ENCODE data around the gene DAAM2. TPM values are rescaled to one million over a fixed set of nuclear protein-coding genes. Genes with fewer than 3 reads are reported as not detected.

The DAAM2 gene
- total and polyA plus RNA-seq, 2 donors: 1.1 to 4.2 TPM

- Histone ChIP-seq H3K9me3 (ENCODE audit: control insufficient read depth in 2 of 2, insufficient read depth in 1 of 2, low read length in 1 of 2) (peaks cover 0 to 1% of the 10 kb centered on the region in 2 donors), H3K4me3 (ENCODE audit: low read length in 2 of 2) (peak within 1 kb of the TSS; percentile 43 to 66), H3K36me3 (ENCODE audit: control insufficient read depth in 2 of 2, insufficient read depth in 2 of 2, low read length in 1 of 2) (no peaks in the 10 kb centered on the region), H3K27me3 (ENCODE audit: control insufficient read depth in 2 of 2, insufficient read depth in 1 of 2, low read length in 1 of 2) (peaks cover 6 to 47% of the 10 kb centered on the region in 2 donors), H3K27ac (ENCODE audit: low read depth in 1 of 2, low read length in 1 of 2) (no peak within 1 kb of the TSS), H3K4me1 (ENCODE audit: control insufficient read depth in 2 of 2, insufficient read depth in 2 of 2, low read length in 2 of 2) (peaks cover 10% of the 10 kb centered on the region in 2 donors)
- 6% methylated on average over 46 of the region's 46 CpGs for WGBS
- DNase-seq (ENCODE audit: low read depth in 6 of 9, low spot score in 9 of 9): peak in 4 of 9 donors; percentile 29 to 41 (median 34)
Measured at GRCh38 chr6:39934131-39934757, 142.1 kb downstream of the DAAM2 start, which contains the start of gene MOCS1. Gene MOCS1, minus strand, starts transcription at chr6:39934462. Its CDS starts 45 bp downstream, at chr6:39934417.

- H3K4me1 ChIP-seq (ENCODE audit: control insufficient read depth in 2 of 2, insufficient read depth in 2 of 2, low read length in 2 of 2): peaks cover 8 to 9% of the 10 kb centered on the region in 2 donors
- H3K4me3 ChIP-seq (ENCODE audit: low read length in 2 of 2): no peak overlapping the region
- WGBS: 96% methylated on average over 2 of the region's 2 CpGs
- peaks cover 0 to 1% of the 10 kb centered on the region in 2 donors for H3K9me3 ChIP-seq (ENCODE audit: control insufficient read depth in 2 of 2, insufficient read depth in 1 of 2, low read length in 1 of 2)
- no peaks in the 10 kb centered on the region for H3K36me3 ChIP-seq (ENCODE audit: control insufficient read depth in 2 of 2, insufficient read depth in 2 of 2, low read length in 1 of 2)
- H3K27me3 ChIP-seq (ENCODE audit: control insufficient read depth in 2 of 2, insufficient read depth in 1 of 2, low read length in 1 of 2): peaks cover 6 to 47% of the 10 kb centered on the region in 2 donors
- no peak overlapping the region for H3K27ac ChIP-seq (ENCODE audit: low read depth in 1 of 2, low read length in 1 of 2)
- no peak for DNase-seq (ENCODE audit: low read depth in 6 of 9, low spot score in 9 of 9)
Measured at GRCh38 chr6:39935241-39935640, 143.1 kb downstream of the DAAM2 start.

GRCh38 chr6:39936857-39937256 lies 144.7 kb downstream of the DAAM2 start:
- Histone ChIP-seq H3K27ac (ENCODE audit: low read depth in 1 of 2, low read length in 1 of 2) (no peak overlapping the region), H3K4me1 (ENCODE audit: control insufficient read depth in 2 of 2, insufficient read depth in 2 of 2, low read length in 2 of 2) (peaks cover 3 to 5% of the 10 kb centered on the region in 2 donors), H3K27me3 (ENCODE audit: control insufficient read depth in 2 of 2, insufficient read depth in 1 of 2, low read length in 1 of 2) (peaks cover 6 to 43% of the 10 kb centered on the region in 2 donors), H3K36me3 (ENCODE audit: control insufficient read depth in 2 of 2, insufficient read depth in 2 of 2, low read length in 1 of 2) (no peaks in the 10 kb centered on the region), H3K4me3 (ENCODE audit: low read length in 2 of 2) (no peak overlapping the region), H3K9me3 (ENCODE audit: control insufficient read depth in 2 of 2, insufficient read depth in 1 of 2, low read length in 1 of 2) (peaks cover 0 to 1% of the 10 kb centered on the region in 2 donors)
- no peak for DNase-seq (ENCODE audit: low read depth in 6 of 9, low spot score in 9 of 9)
- 93% methylated on average over 1 of the region's 1 CpG for WGBS

- no peak for DNase-seq (ENCODE audit: low read depth in 6 of 9, low spot score in 9 of 9)
Measured at GRCh38 chr6:39937686-39938333, 145.6 kb downstream of the DAAM2 start.

GRCh38 chr6:39938773-39939654 lies 146.8 kb downstream of the DAAM2 start:
- peaks cover 0 to 1% of the 10 kb centered on the region in 2 donors for H3K9me3 ChIP-seq (ENCODE audit: control insufficient read depth in 2 of 2, insufficient read depth in 1 of 2, low read length in 1 of 2)
- no peak for DNase-seq (ENCODE audit: low read depth in 6 of 9, low spot score in 9 of 9)
- H3K4me1 ChIP-seq (ENCODE audit: control insufficient read depth in 2 of 2, insufficient read depth in 2 of 2, low read length in 2 of 2): peaks cover 1 to 5% of the 10 kb centered on the region in 2 donors
- peaks cover 6 to 24% of the 10 kb centered on the region in 2 donors for H3K27me3 ChIP-seq (ENCODE audit: control insufficient read depth in 2 of 2, insufficient read depth in 1 of 2, low read length in 1 of 2)
- 86% methylated on average over 10 of the region's 10 CpGs for WGBS
- no peak overlapping the region for H3K4me3 ChIP-seq (ENCODE audit: low read length in 2 of 2)
- no peak overlapping the region for H3K27ac ChIP-seq (ENCODE audit: low read depth in 1 of 2, low read length in 1 of 2)
- H3K36me3 ChIP-seq (ENCODE audit: control insufficient read depth in 2 of 2, insufficient read depth in 2 of 2, low read length in 1 of 2): no peaks in the 10 kb centered on the region

More at GRCh38 chr6:39937686-39938333, 145.6 kb downstream of the DAAM2 start:
- no peaks in the 10 kb centered on the region for H3K36me3 ChIP-seq (ENCODE audit: control insufficient read depth in 2 of 2, insufficient read depth in 2 of 2, low read length in 1 of 2)
- peaks cover 0 to 1% of the 10 kb centered on the region in 2 donors for H3K9me3 ChIP-seq (ENCODE audit: control insufficient read depth in 2 of 2, insufficient read depth in 1 of 2, low read length in 1 of 2)
- peaks cover 6 to 36% of the 10 kb centered on the region in 2 donors for H3K27me3 ChIP-seq (ENCODE audit: control insufficient read depth in 2 of 2, insufficient read depth in 1 of 2, low read length in 1 of 2)
- no peak overlapping the region for H3K4me3 ChIP-seq (ENCODE audit: low read length in 2 of 2)
- H3K4me1 ChIP-seq (ENCODE audit: control insufficient read depth in 2 of 2, insufficient read depth in 2 of 2, low read length in 2 of 2): peaks cover 3 to 5% of the 10 kb centered on the region in 2 donors
- H3K27ac ChIP-seq (ENCODE audit: low read depth in 1 of 2, low read length in 1 of 2): no peak overlapping the region
- WGBS: 89% methylated on average over 3 of the region's 3 CpGs

- DNase-seq (ENCODE audit: low read depth in 6 of 9, low spot score in 9 of 9): no peak
- H3K4me1 ChIP-seq (ENCODE audit: control insufficient read depth in 2 of 2, insufficient read depth in 2 of 2, low read length in 2 of 2): no peaks in the 10 kb centered on the region
- H3K9me3 ChIP-seq (ENCODE audit: control insufficient read depth in 2 of 2, insufficient read depth in 1 of 2, low read length in 1 of 2): no peaks in the 10 kb centered on the region
- H3K27ac ChIP-seq (ENCODE audit: low read depth in 1 of 2, low read length in 1 of 2): no peak overlapping the region
- H3K4me3 ChIP-seq (ENCODE audit: low read length in 2 of 2): no peak overlapping the region
- peaks cover 0 to 6% of the 10 kb centered on the region in 2 donors for H3K27me3 ChIP-seq (ENCODE audit: control insufficient read depth in 2 of 2, insufficient read depth in 1 of 2, low read length in 1 of 2)
- H3K36me3 ChIP-seq (ENCODE audit: control insufficient read depth in 2 of 2, insufficient read depth in 2 of 2, low read length in 1 of 2): no peaks in the 10 kb centered on the region
- WGBS: 97% methylated on average over 6 of the region's 6 CpGs
Measured at GRCh38 chr6:39941138-39941537, 149.0 kb downstream of the DAAM2 start.

- H3K4me3 ChIP-seq (ENCODE audit: low read length in 2 of 2): no peak overlapping the region
- DNase-seq (ENCODE audit: low read depth in 6 of 9, low spot score in 9 of 9): no peak
- 93% methylated on average over 4 of the region's 4 CpGs for WGBS
Measured at GRCh38 chr6:39941820-39942219, 149.6 kb downstream of the DAAM2 start.

GRCh38 chr6:39942903-39943580 lies 150.9 kb downstream of the DAAM2 start:
- no peaks in the 10 kb centered on the region for H3K9me3 ChIP-seq (ENCODE audit: control insufficient read depth in 2 of 2, insufficient read depth in 1 of 2, low read length in 1 of 2)
- WGBS: 94% methylated on average over 7 of the region's 7 CpGs
- H3K4me1 ChIP-seq (ENCODE audit: control insufficient read depth in 2 of 2, insufficient read depth in 2 of 2, low read length in 2 of 2): peaks cover 2 to 5% of the 10 kb centered on the region in 2 donors
- H3K27me3 ChIP-seq (ENCODE audit: control insufficient read depth in 2 of 2, insufficient read depth in 1 of 2, low read length in 1 of 2): peaks cover 0 to 2% of the 10 kb centered on the region in 2 donors
- DNase-seq (ENCODE audit: low read depth in 6 of 9, low spot score in 9 of 9): no peak
- no peaks in the 10 kb centered on the region for H3K36me3 ChIP-seq (ENCODE audit: control insufficient read depth in 2 of 2, insufficient read depth in 2 of 2, low read length in 1 of 2)
- no peak overlapping the region for H3K4me3 ChIP-seq (ENCODE audit: low read length in 2 of 2)
- H3K27ac ChIP-seq (ENCODE audit: low read depth in 1 of 2, low read length in 1 of 2): no peak overlapping the region

More at GRCh38 chr6:39941820-39942219, 149.6 kb downstream of the DAAM2 start:
- peaks cover 0 to 2% of the 10 kb centered on the region in 2 donors for H3K27me3 ChIP-seq (ENCODE audit: control insufficient read depth in 2 of 2, insufficient read depth in 1 of 2, low read length in 1 of 2)
- H3K36me3 ChIP-seq (ENCODE audit: control insufficient read depth in 2 of 2, insufficient read depth in 2 of 2, low read length in 1 of 2): no peaks in the 10 kb centered on the region
- no peak overlapping the region for H3K27ac ChIP-seq (ENCODE audit: low read depth in 1 of 2, low read length in 1 of 2)
- no peaks in the 10 kb centered on the region for H3K4me1 ChIP-seq (ENCODE audit: control insufficient read depth in 2 of 2, insufficient read depth in 2 of 2, low read length in 2 of 2)
- H3K9me3 ChIP-seq (ENCODE audit: control insufficient read depth in 2 of 2, insufficient read depth in 1 of 2, low read length in 1 of 2): no peaks in the 10 kb centered on the region

Measured in thymus (tissue), 11 donors.